Rectal smooth muscle tissue (tissue), 1 donor: ENCODE measurements around the gene HOTAIR.

Source experiments
- H3K27ac ChIP-seq: one replicate; pipeline ENCODE4 v1.7.0; 2013; ENCODE audit warnings: low read depth, low read length, inconsistent platforms
- H3K27me3 ChIP-seq: one replicate; pipeline ENCODE4 v1.7.0; 2013; ENCODE audit warnings: low read length; ENCODE audit not compliant: control insufficient read depth, insufficient read depth
- H3K36me3 ChIP-seq: one replicate; pipeline ENCODE4 v1.7.0; 2013; ENCODE audit warnings: low read length; ENCODE audit not compliant: control insufficient read depth, insufficient read depth
- H3K4me1 ChIP-seq: one replicate; pipeline ENCODE4 v1.7.0; 2013; ENCODE audit warnings: low read length; ENCODE audit not compliant: control insufficient read depth, insufficient read depth
- H3K4me3 ChIP-seq: one replicate; pipeline ENCODE4 v1.7.0; 2013; ENCODE audit warnings: low read length
- H3K9ac ChIP-seq: one replicate; pipeline ENCODE4 v1.7.0; 2013; ENCODE audit warnings: low read length

HOTAIR gene

GRCh38 chr12:53950789-53951576, 23.8 kb downstream of the HOTAIR start:
- H3K4me3 ChIP-seq, result no peak overlapping the region
- no peak overlapping the region for H3K9ac ChIP-seq
- H3K27me3 ChIP-seq, result peaks cover 61% of the 10 kb centered on the region
- no peaks in the 10 kb centered on the region for H3K4me1 ChIP-seq
- no peak overlapping the region for H3K27ac ChIP-seq
- no peaks in the 10 kb centered on the region for H3K36me3 ChIP-seq

- Histone ChIP-seq H3K36me3 (no peaks in the 10 kb centered on the region), H3K4me3 (no peak overlapping the region), H3K9ac (no peak overlapping the region), H3K27me3 (peaks cover 61% of the 10 kb centered on the region), H3K27ac (no peak overlapping the region), H3K4me1 (no peaks in the 10 kb centered on the region)
These were observed 24.3 kb downstream of the HOTAIR start for GRCh38 chr12:53950437-53950773.

GRCh38 chr12:53949631-53950436, 24.9 kb downstream of the HOTAIR start:
- Histone ChIP-seq H3K27ac (no peak overlapping the region), H3K27me3 (peaks cover 65% of the 10 kb centered on the region)

GRCh38 chr12:53948650-53949593, 25.8 kb downstream of the HOTAIR start:
- Histone ChIP-seq H3K4me1 (no peaks in the 10 kb centered on the region), H3K36me3 (no peaks in the 10 kb centered on the region), H3K27ac (no peak overlapping the region), H3K9ac (no peak overlapping the region), H3K4me3 (no peak overlapping the region), H3K27me3 (peaks cover 64% of the 10 kb centered on the region)

More at GRCh38 chr12:53949631-53950436, 24.9 kb downstream of the HOTAIR start:
- Histone ChIP-seq H3K36me3 (no peaks in the 10 kb centered on the region), H3K9ac (no peak overlapping the region), H3K4me3 (no peak overlapping the region), H3K4me1 (no peaks in the 10 kb centered on the region)

- Histone ChIP-seq H3K4me3 (no peak overlapping the region), H3K27ac (no peak overlapping the region), H3K9ac (no peak overlapping the region), H3K27me3 (peaks cover 59% of the 10 kb centered on the region), H3K36me3 (no peaks in the 10 kb centered on the region), H3K4me1 (no peaks in the 10 kb centered on the region)
These were observed 27.0 kb downstream of the HOTAIR start for GRCh38 chr12:53947743-53948142.

- Histone ChIP-seq H3K27ac (no peak overlapping the region), H3K4me1 (no peaks in the 10 kb centered on the region), H3K27me3 (peaks cover 46% of the 10 kb centered on the region), H3K4me3 (no peak overlapping the region), H3K9ac (no peak overlapping the region), H3K36me3 (no peaks in the 10 kb centered on the region)
These were observed 29.6 kb downstream of the HOTAIR start for GRCh38 chr12:53944907-53945847.

- Histone ChIP-seq H3K36me3 (no peaks in the 10 kb centered on the region), H3K4me1 (no peaks in the 10 kb centered on the region), H3K9ac (no peak overlapping the region), H3K27ac (no peak overlapping the region), H3K27me3 (peaks cover 45% of the 10 kb centered on the region), H3K4me3 (no peak overlapping the region)
These were observed 30.5 kb downstream of the HOTAIR start for GRCh38 chr12:53944209-53944608.

- H3K36me3 ChIP-seq, result no peaks in the 10 kb centered on the region
- H3K27me3 ChIP-seq, result peaks cover 55% of the 10 kb centered on the region
These were observed 32.2 kb downstream of the HOTAIR start for GRCh38 chr12:53942467-53942997.

GRCh38 chr12:53941750-53942149, 33.0 kb downstream of the HOTAIR start:
- Histone ChIP-seq H3K27ac (no peak overlapping the region), H3K9ac (no peak overlapping the region), H3K27me3 (peaks cover 61% of the 10 kb centered on the region), H3K4me1 (no peaks in the 10 kb centered on the region), H3K36me3 (no peaks in the 10 kb centered on the region), H3K4me3 (no peak overlapping the region)

More at GRCh38 chr12:53942467-53942997, 32.2 kb downstream of the HOTAIR start:
- Histone ChIP-seq H3K4me1 (no peaks in the 10 kb centered on the region), H3K27ac (no peak overlapping the region), H3K9ac (no peak overlapping the region), H3K4me3 (no peak overlapping the region)

- no peak overlapping the region for H3K27ac ChIP-seq
- H3K36me3 ChIP-seq, result no peaks in the 10 kb centered on the region
- H3K27me3 ChIP-seq, result peaks cover 65% of the 10 kb centered on the region
- no peaks in the 10 kb centered on the region for H3K4me1 ChIP-seq
- no peak overlapping the region for H3K9ac ChIP-seq
- no peak overlapping the region for H3K4me3 ChIP-seq
These were observed 33.6 kb downstream of the HOTAIR start for GRCh38 chr12:53941187-53941586.

- no peaks in the 10 kb centered on the region for H3K4me1 ChIP-seq
- no peak overlapping the region for H3K9ac ChIP-seq
- H3K27ac ChIP-seq, result no peak overlapping the region
- peaks cover 64% of the 10 kb centered on the region for H3K27me3 ChIP-seq
- H3K4me3 ChIP-seq, result no peak overlapping the region
- H3K36me3 ChIP-seq, result no peaks in the 10 kb centered on the region
These were observed 34.2 kb downstream of the HOTAIR start for GRCh38 chr12:53940443-53941014.
